CD4-positive, alpha-beta T cell treated with Interferon gamma for 1 hour (primary cell): ENCODE data around the gene SLC37A1.
"Not testable (repeated sequence)": the region's sequence is repeated elsewhere in the genome, so short reads cannot be mapped to it uniquely, and the experiment has no call there.

Experiments
- DNase-seq: peaks from one replicate; pipeline ENCODE4 v3.0.0-alpha.2; 2020

The SLC37A1 gene

GRCh38 chr21:42622284-42622683 is 108.6 kb downstream of the SLC37A1 start:
- no peak for DNase-seq

- DNase-seq: no peak
These were observed 110.0 kb downstream of the SLC37A1 start for GRCh38 chr21:42623694-42624093.

GRCh38 chr21:42624095-42624790 is 110.6 kb downstream of the SLC37A1 start:
- no peak for DNase-seq

- no peak for DNase-seq
These were observed 111.3 kb downstream of the SLC37A1 start for GRCh38 chr21:42624936-42625335.

- DNase-seq: no peak
These were observed 112.5 kb downstream of the SLC37A1 start for GRCh38 chr21:42626171-42626570.

- no peak for DNase-seq
These were observed 114.1 kb downstream of the SLC37A1 start for GRCh38 chr21:42627527-42628289.

- DNase-seq: not testable (repeated sequence)
These were observed 114.9 kb downstream of the SLC37A1 start for GRCh38 chr21:42628466-42629061.

GRCh38 chr21:42629933-42630589 is 116.4 kb downstream of the SLC37A1 start:
- no peak for DNase-seq

- no peak for DNase-seq
These were observed 117.0 kb downstream of the SLC37A1 start for GRCh38 chr21:42630626-42631025.
